LNCaP clone FGC (cell line): ENCODE data around the gene DSCAM.

Source experiments
- DNase-seq: peaks from one replicate; pipeline ENCODE4 v3.0.0-alpha.2; 2011; ENCODE audit warnings: low read depth
- H3K4me3 ChIP-seq: 2 replicates; pipeline ENCODE4 v1.5.1; 2011; ENCODE audit warnings: mild to moderate bottlenecking, low read depth, low read length, control low read depth
- TF ChIP-seq, protein P1 (sequence below): IDR thresholded peaks from 2 replicates; pipeline ENCODE4 v1.5.1; 2012; ENCODE audit warnings: mild to moderate bottlenecking; ENCODE audit not compliant: control insufficient read depth, insufficient read depth; ENCODE audit errors: extremely low read depth

The DSCAM gene

DNA sequence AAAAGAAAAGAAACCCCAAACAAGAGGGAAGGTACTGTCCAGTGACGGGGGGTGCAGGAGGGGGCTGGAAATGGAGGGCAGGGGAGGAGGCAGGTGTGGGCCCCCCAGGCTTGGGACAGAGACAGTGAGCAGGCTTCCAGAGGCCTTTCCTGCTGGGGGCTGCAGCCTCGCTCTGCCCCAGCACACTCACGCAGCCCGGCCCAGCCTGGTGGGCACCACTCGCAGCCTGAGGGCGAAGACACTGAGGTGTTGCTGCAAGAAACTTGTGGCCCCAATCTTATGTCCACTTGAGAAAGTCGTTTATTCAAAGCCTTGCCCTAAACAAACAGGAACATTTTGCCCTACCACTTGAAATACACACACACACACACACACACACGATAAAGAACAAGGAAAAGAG, 705.3 kb downstream of the DSCAM start:
- TF ChIP-seq, protein P1, sequence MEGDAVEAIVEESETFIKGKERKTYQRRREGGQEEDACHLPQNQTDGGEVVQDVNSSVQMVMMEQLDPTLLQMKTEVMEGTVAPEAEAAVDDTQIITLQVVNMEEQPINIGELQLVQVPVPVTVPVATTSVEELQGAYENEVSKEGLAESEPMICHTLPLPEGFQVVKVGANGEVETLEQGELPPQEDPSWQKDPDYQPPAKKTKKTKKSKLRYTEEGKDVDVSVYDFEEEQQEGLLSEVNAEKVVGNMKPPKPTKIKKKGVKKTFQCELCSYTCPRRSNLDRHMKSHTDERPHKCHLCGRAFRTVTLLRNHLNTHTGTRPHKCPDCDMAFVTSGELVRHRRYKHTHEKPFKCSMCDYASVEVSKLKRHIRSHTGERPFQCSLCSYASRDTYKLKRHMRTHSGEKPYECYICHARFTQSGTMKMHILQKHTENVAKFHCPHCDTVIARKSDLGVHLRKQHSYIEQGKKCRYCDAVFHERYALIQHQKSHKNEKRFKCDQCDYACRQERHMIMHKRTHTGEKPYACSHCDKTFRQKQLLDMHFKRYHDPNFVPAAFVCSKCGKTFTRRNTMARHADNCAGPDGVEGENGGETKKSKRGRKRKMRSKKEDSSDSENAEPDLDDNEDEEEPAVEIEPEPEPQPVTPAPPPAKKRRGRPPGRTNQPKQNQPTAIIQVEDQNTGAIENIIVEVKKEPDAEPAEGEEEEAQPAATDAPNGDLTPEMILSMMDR = no peak
- DNase-seq = no peak
- no peak overlapping the region for H3K4me3 ChIP-seq

DNA sequence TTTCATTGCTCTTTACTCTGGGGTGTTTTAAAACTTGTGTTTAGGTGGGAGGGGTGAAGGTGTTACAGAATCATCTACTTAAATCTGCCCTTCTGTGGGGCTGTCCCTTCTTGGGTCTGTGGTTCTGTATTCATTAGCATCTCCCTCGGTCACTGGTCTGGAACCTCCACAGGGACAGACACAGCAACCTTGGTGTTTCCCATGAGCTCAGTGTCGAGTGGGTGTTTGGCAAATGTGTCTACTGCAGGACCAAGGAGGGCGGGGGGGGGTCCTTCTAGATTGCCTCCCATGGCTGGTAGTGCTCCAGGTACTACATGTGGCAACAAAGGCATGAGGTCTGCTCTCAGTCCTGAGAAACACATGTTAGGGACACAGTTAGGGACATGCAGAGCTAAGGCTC, 706.3 kb downstream of the DSCAM start:
- TF ChIP-seq, protein P1 = no peak
- DNase-seq = no peak
- no peak overlapping the region for H3K4me3 ChIP-seq

DNA sequence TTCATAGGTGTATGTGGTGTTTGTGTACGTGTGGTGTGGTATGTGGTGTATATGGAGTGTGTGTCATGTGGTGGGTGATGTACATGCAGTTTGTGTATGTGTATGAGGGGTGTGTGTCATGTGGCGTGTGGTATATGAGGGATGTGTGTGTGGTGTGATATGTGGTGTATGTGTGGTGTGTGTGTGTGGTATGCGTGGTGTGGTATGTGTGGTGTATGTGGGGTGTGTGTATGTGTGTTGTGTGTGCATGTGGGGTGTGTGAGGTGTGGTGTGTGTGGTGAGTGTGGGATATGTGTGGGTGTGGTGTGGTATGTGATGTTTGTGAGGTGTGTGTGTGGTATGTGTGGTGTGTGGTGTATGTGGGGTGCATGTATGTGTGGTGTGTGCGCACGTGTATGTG, 707.3 kb downstream of the DSCAM start:
- no peak for DNase-seq
- TF ChIP-seq, protein P1 = no peak
- H3K4me3 ChIP-seq = no peak overlapping the region

DNA sequence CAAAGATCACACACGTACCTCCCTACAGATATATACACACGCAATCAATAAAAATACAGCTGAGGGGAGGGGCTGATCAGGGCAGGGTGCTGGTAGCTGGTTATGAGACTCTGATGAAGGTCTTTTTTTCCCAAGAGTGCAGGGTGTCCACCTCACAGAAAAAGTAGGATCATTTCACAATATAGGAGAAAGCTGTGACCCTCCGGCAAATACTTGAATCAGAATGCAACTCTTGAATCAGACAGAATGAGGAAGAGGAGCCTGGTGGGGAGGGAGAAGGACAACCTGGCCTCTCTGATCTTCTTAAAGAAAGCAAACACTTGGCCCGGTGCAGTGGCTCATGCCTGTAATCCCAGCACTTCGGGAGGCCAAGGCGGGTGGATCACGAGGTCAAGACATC, 710.4 kb downstream of the DSCAM start:
- no peak overlapping the region for H3K4me3 ChIP-seq
- TF ChIP-seq, protein P1 = no peak
- DNase-seq = no peak

DNA sequence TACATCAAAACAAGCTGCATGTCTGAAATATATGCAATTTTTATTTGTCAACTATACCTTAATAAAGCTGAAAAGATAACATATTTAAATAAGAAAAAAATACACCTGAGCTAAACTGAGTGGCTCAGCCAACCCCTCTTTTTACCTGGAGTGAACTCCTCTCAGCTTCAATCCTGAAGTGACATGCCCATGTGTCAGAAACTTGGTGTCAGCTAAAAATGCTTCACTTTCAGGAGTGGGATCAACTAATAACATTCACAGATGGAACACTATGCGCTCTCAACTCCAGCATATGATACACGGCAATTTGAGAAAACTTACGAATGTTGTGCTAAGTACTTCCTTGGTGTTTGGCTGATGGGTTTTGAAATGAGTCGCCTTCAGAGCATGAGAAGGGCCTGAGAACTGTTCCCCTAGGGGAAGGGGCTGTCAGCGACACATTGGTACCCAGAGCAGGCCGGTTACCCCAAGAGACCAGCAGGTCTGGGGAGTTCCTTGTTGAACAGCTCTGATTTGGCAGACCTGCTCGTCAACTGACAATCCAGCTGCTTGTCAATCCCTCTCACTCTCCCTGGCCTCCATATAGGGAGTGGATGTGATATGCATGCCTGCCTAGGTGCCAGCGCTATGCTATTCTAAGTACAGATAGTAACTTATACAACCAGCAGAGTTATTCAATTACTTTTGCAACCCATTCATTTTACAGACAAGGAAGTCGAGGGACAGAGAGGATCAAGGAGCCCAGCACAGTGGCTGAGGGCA, 712.0 kb downstream of the DSCAM start:
- TF ChIP-seq, protein P1 = no peak
- DNase-seq = no peak
- H3K4me3 ChIP-seq = no peak overlapping the region

DNA sequence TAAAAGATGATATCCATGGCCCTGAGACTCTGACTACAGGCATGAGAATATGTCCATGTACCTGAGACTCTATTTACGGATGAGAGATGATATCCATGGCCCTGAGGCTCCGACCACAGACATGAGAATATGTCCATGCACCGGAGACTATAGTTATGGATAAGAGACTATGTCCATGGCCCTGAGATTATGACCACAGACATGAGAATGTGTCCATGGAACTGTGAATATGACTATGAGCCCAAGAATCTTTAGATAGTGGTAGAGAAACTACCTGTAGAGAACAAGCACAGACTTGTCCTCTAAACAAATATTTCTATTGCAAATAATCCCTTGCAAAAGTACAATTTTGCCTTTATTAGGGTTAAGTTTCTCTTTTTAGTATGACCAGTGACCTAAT, 716.5 kb downstream of the DSCAM start:
- TF ChIP-seq, protein P1 = no peak
- DNase-seq = no peak
- no peak overlapping the region for H3K4me3 ChIP-seq

DNA sequence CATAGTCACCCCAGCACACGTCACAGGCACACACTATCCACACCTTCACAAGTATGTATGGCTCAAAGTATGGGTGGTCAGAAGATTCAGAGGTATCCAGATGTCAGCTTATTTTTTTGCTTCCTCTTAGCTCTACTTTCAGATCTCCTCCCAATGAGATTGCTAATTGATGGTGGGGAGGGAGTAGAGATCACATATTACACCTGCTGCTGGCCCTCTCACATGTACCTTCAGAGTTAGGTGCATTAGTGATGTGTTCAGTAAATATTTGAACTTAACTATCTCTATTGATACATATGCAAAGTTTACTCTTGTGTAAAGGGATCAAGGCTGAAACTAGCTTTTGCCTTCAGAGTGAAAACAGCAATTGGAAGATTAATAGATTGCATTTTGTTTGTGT, 717.1 kb downstream of the DSCAM start:
- no peak for DNase-seq
- TF ChIP-seq, protein P1 = no peak
- no peak overlapping the region for H3K4me3 ChIP-seq
